SU-DHL-6 (cell line): Measurements from ENCODE around the gene MLLT10.

Experiments
- H2AFZ ChIP-seq: fragments of 200-600 bp; sonication (generic); 2 replicates; pipeline ENCODE4 v1.6.1; 2014; ENCODE audit warnings: low read depth, mild to moderate bottlenecking, moderate library complexity, mixed read lengths, antibody characterized with exemption, low read length; ENCODE audit not compliant: severe bottlenecking
- H3F3A ChIP-seq: fragments of 200-600 bp; shearing (Covaris generic); 2 replicates; pipeline ENCODE4 v1.6.0; 2016; ENCODE audit warnings: antibody characterized with exemption, mild to moderate bottlenecking; ENCODE audit not compliant: insufficient read depth
- H3K27ac ChIP-seq: fragments of 200-600 bp; sonication (generic); 2 replicates; pipeline ENCODE4 v1.5.1; 2016; ENCODE audit warnings: low read depth, mild to moderate bottlenecking, low read length, moderate library complexity, mixed read lengths
- H3K27me3 ChIP-seq: fragments of 200-600 bp; sonication (generic), shearing (Covaris generic); 2 replicates; pipeline ENCODE4 v1.6.0; 2014; ENCODE audit warnings: mild to moderate bottlenecking, low read length
- H3K36me3 ChIP-seq: fragments of 200-600 bp; sonication (generic); 2 replicates; pipeline ENCODE4 v1.6.1; 2014; ENCODE audit warnings: mild to moderate bottlenecking, low read length, mixed read lengths
- H3K4me2 ChIP-seq: fragments of 300-600, 200-600 bp; shearing (Covaris generic), sonication (generic); 2 replicates; pipeline ENCODE4 v1.6.0; 2014; ENCODE audit warnings: low read length, low read depth, mild to moderate bottlenecking; ENCODE audit not compliant: poor library complexity, severe bottlenecking
- H3K4me3 ChIP-seq: fragments of 200-600 bp; sonication (generic); 2 replicates; pipeline ENCODE4 v1.5.1; 2014; ENCODE audit warnings: antibody characterized with exemption, low read length, mild to moderate bottlenecking, mixed read lengths; ENCODE audit not compliant: insufficient read depth, poor library complexity, severe bottlenecking
- H3K79me2 ChIP-seq: fragments of 200-600 bp; sonication (generic); 2 replicates; pipeline ENCODE4 v1.6.1; 2014; ENCODE audit warnings: mild to moderate bottlenecking, low read length, moderate library complexity; ENCODE audit not compliant: insufficient read depth
- H3K9ac ChIP-seq: fragments of 200-600 bp; sonication (generic); 2 replicates; pipeline ENCODE4 v1.7.0; 2014; ENCODE audit warnings: mild to moderate bottlenecking, low read length
- H3K9me2 ChIP-seq: fragments of 200-600 bp; sonication (generic); replicated peaks from 2 replicates; pipeline ENCODE4 v1.6.1; 2014; ENCODE audit warnings: low read length; ENCODE audit not compliant: insufficient read depth
- H3K9me3 ChIP-seq: fragments of 200-600 bp; sonication (generic); 2 replicates; pipeline ENCODE4 v1.6.1; 2014; ENCODE audit warnings: low read length, mixed read lengths; ENCODE audit not compliant: insufficient read depth
- H4K20me1 ChIP-seq: fragments of 200-600 bp; sonication (generic); 2 replicates; pipeline ENCODE4 v1.6.1; 2014; ENCODE audit warnings: low read depth, mild to moderate bottlenecking, antibody characterized with exemption, low read length, moderate library complexity, mixed read lengths
- EZH2phosphoT487 ChIP-seq: fragments of 200-600 bp; sonication (generic), shearing (Covaris generic); conservative IDR thresholded peaks from 2 replicates; pipeline ENCODE4 v1.6.1; 2018; ENCODE audit warnings: mild to moderate bottlenecking, antibody characterized with exemption, low read length, moderate library complexity, mixed read lengths
- TF ChIP-seq, protein P1 (sequence below): fragments of 200-600 bp; sonication (generic); IDR thresholded peaks from one replicate; pipeline ENCODE4 v1.5.1; 2017; ENCODE audit warnings: antibody characterized with exemption, mild to moderate bottlenecking, low read length, moderate library complexity; ENCODE audit not compliant: insufficient read depth, poor library complexity, severe bottlenecking

The MLLT10 gene

DNA sequence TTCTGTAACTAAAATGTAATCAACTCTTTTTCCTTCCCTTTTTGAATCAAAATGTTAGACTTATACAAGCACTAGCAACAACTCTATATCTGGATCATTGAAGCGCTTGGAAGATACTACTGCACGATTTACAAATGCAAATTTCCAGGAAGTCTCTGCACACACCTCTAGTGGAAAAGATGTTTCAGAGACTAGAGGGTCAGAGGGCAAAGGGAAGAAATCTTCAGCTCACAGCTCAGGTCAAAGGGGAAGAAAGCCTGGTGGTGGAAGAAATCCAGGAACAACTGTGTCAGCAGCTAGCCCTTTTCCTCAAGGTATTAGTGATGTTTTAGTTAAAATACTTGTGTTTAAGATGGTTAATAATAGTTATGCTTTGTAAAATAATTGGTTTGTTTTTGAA is 136.4 kb downstream of the MLLT10 start:
- Histone ChIP-seq H4K20me1 (no peaks in the 10 kb centered on the region), H3F3A (peaks cover 12% of the 10 kb centered on the region; the same call in 1 of the 2 replicates), H3K27me3 (no peaks in the 10 kb centered on the region), H3K9me2 (no peaks in the 10 kb centered on the region), H3K79me2 (peaks cover 33% of the 10 kb centered on the region), H3K4me3 (no peak overlapping the region), H3K27ac (no peak overlapping the region), H3K9ac (no peak overlapping the region), H3K9me3 (no peaks in the 10 kb centered on the region), H2AFZ (no peak overlapping the region), H3K36me3 (0 out of 2 replicates have a peak, but pooled peaks cover 3% of the 10 kb centered on the region), H3K4me2 (no peak overlapping the region)
- TF ChIP-seq, protein P1, sequence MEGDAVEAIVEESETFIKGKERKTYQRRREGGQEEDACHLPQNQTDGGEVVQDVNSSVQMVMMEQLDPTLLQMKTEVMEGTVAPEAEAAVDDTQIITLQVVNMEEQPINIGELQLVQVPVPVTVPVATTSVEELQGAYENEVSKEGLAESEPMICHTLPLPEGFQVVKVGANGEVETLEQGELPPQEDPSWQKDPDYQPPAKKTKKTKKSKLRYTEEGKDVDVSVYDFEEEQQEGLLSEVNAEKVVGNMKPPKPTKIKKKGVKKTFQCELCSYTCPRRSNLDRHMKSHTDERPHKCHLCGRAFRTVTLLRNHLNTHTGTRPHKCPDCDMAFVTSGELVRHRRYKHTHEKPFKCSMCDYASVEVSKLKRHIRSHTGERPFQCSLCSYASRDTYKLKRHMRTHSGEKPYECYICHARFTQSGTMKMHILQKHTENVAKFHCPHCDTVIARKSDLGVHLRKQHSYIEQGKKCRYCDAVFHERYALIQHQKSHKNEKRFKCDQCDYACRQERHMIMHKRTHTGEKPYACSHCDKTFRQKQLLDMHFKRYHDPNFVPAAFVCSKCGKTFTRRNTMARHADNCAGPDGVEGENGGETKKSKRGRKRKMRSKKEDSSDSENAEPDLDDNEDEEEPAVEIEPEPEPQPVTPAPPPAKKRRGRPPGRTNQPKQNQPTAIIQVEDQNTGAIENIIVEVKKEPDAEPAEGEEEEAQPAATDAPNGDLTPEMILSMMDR, result no peak
- TF ChIP-seq EZH2phosphoT487, result no peak

DNA sequence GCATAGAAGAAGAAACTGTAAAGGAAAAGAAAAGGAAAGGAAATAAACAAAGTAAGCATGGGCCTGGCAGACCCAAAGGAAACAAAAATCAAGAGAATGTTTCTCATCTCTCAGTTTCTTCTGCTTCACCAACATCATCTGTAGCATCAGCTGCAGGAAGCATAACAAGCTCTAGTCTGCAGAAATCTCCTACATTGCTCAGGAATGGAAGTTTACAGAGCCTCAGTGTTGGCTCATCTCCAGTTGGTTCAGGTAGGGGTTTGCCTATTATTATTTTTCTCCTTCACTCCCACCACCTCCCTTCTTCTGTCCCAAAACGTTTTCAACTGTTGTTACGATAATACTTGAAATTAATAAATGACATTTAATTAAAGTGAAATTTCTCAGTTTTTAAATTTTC is 139.6 kb downstream of the MLLT10 start:
- Histone ChIP-seq H3K9me3 (no peaks in the 10 kb centered on the region), H3K79me2 (0 out of 2 replicates have a peak, but pooled peaks cover 19% of the 10 kb centered on the region)
- TF ChIP-seq, protein P1, result no peak
- no peak for TF ChIP-seq EZH2phosphoT487

DNA sequence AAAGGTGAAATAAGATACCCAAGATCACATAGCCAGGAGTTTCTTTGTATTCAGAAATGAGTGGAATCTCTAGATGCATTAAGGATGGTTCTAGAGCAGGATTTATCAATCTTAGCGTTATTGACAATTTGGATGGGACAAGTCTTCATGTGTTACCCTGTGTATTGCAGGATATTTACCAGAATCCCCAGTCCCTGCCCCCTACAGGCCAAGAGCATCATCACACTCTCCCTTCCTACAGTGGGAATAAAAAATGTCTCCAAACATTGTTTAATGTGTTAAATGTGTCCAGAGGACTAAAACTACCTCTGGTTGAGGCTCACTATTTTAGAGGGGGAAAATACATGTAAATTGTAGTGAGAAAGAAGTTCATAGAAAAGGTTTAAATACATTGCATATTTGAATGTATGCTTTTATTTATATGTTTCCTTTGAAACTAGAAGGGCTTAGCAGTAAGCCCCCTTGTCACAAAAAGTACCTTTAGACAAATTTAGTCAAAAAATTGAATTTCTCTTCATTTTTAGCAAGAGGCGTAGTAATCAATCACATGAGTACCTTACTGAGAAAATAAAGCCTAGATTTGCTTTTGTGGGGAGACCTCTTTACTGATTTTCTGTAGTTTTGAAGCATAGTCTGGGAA is 141.2 kb downstream of the MLLT10 start:
- no peak for TF ChIP-seq EZH2phosphoT487
- TF ChIP-seq, protein P1, result peak; percentile 68
- H3F3A ChIP-seq, result peaks cover 12% of the 10 kb centered on the region; the same call in 1 of the 2 replicates
- H3K27ac ChIP-seq, result no peak overlapping the region
- no peaks in the 10 kb centered on the region for H3K9me2 ChIP-seq
- H3K27me3 ChIP-seq, result no peaks in the 10 kb centered on the region
- no peak overlapping the region for H3K4me3 ChIP-seq
- H3K79me2 ChIP-seq, result peaks cover 6% of the 10 kb centered on the region; the same call in 1 of the 2 replicates
- no peak overlapping the region for H3K4me2 ChIP-seq
- no peaks in the 10 kb centered on the region for H3K9me3 ChIP-seq
- no peak overlapping the region for H2AFZ ChIP-seq
- no peaks in the 10 kb centered on the region for H3K36me3 ChIP-seq
- H3K9ac ChIP-seq, result no peak overlapping the region
- no peaks in the 10 kb centered on the region for H4K20me1 ChIP-seq

More for the DNA sequence above, 139.6 kb downstream of the MLLT10 start:
- H3K27ac ChIP-seq, result no peak overlapping the region
- no peak overlapping the region for H3K9ac ChIP-seq
- H2AFZ ChIP-seq, result no peak overlapping the region
- H4K20me1 ChIP-seq, result no peaks in the 10 kb centered on the region
- H3K4me2 ChIP-seq, result no peak overlapping the region
- no peaks in the 10 kb centered on the region for H3K27me3 ChIP-seq
- no peaks in the 10 kb centered on the region for H3K9me2 ChIP-seq
- no peaks in the 10 kb centered on the region for H3K36me3 ChIP-seq
- peaks cover 12% of the 10 kb centered on the region; the same call in 1 of the 2 replicates for H3F3A ChIP-seq
- H3K4me3 ChIP-seq, result no peak overlapping the region
